Measurements from ENCODE around the gene ABCD1. TPM values are rescaled to one million over a fixed set of nuclear protein-coding genes. Genes with fewer than 3 reads are reported as not detected.
"Not testable (repeated sequence)": the region's sequence is repeated elsewhere in the genome, so short reads cannot be mapped to it uniquely, and the experiment has no call there.

The ABCD1 gene
- total RNA-seq, 1 donor from 2014 or later = 3.7 TPM

GRCh38 chrX:153731117-153731844 lies 6.6 kb downstream of the ABCD1 start:
- FAIRE-seq = no peak

GRCh38 chrX:153731845-153732215 lies 7.2 kb downstream of the ABCD1 start:
- no peak for DNase-seq (ENCODE audit: low spot score in 2 of 2)
- FAIRE-seq = no peak

More at GRCh38 chrX:153731117-153731844, 6.6 kb downstream of the ABCD1 start:
- DNase-seq (ENCODE audit: low spot score in 2 of 2) = no peak

GRCh38 chrX:153732401-153732800 lies 7.7 kb downstream of the ABCD1 start:
- DNase-seq (ENCODE audit: low spot score in 2 of 2) (no peak), FAIRE-seq (no peak)

GRCh38 chrX:153733651-153734240 lies 9.1 kb downstream of the ABCD1 start:
- FAIRE-seq (no peak), DNase-seq (ENCODE audit: low spot score in 2 of 2) (no peak)

- FAIRE-seq (no peak), DNase-seq (ENCODE audit: low spot score in 2 of 2) (no peak)
Observed at GRCh38 chrX:153734871-153735270, 10.2 kb downstream of the ABCD1 start.

- DNase-seq (ENCODE audit: low spot score in 2 of 2) = no peak
- FAIRE-seq = no peak
Observed at GRCh38 chrX:153735274-153735673, 10.6 kb downstream of the ABCD1 start.

- DNase-seq (ENCODE audit: low spot score in 2 of 2) = no peak
- FAIRE-seq = no peak
Observed at GRCh38 chrX:153736071-153736820, 11.6 kb downstream of the ABCD1 start.

- no peak for DNase-seq (ENCODE audit: low spot score in 2 of 2)
- FAIRE-seq = no peak
Observed at GRCh38 chrX:153736871-153737441, 12.3 kb downstream of the ABCD1 start.

GRCh38 chrX:153738056-153738605 lies 13.5 kb downstream of the ABCD1 start:
- DNase-seq (ENCODE audit: low spot score in 2 of 2) (no peak), FAIRE-seq (no peak)

- FAIRE-seq (no peak), DNase-seq (ENCODE audit: low spot score in 2 of 2) (no peak)
Observed at GRCh38 chrX:153739754-153740486, 15.3 kb downstream of the ABCD1 start.

- DNase-seq (ENCODE audit: low spot score in 2 of 2) (no peak), FAIRE-seq (no peak)
Observed at GRCh38 chrX:153740631-153741222, 16.1 kb downstream of the ABCD1 start.

GRCh38 chrX:153741446-153741845 lies 16.8 kb downstream of the ABCD1 start:
- no peak for DNase-seq (ENCODE audit: low spot score in 2 of 2)
- no peak for FAIRE-seq

- not testable (repeated sequence) for DNase-seq (ENCODE audit: low spot score in 2 of 2); FAIRE-seq
Observed at GRCh38 chrX:153742111-153742510, 17.5 kb downstream of the ABCD1 start.

GRCh38 chrX:153742796-153743467 lies 18.3 kb downstream of the ABCD1 start:
- not testable (repeated sequence) for DNase-seq (ENCODE audit: low spot score in 2 of 2); FAIRE-seq

GRCh38 chrX:153743468-153744209 lies 19.0 kb downstream of the ABCD1 start:
- DNase-seq (ENCODE audit: low spot score in 2 of 2); FAIRE-seq: not testable (repeated sequence)

- DNase-seq (ENCODE audit: low spot score in 2 of 2) (no peak), FAIRE-seq (no peak)
Observed at GRCh38 chrX:153744210-153745066, 19.8 kb downstream of the ABCD1 start.

- FAIRE-seq; DNase-seq (ENCODE audit: low spot score in 2 of 2): not testable (repeated sequence)
Observed at GRCh38 chrX:153745067-153745433, 20.4 kb downstream of the ABCD1 start.

GRCh38 chrX:153746359-153746758 lies 21.7 kb downstream of the ABCD1 start:
- no peak for DNase-seq (ENCODE audit: low spot score in 2 of 2)
- FAIRE-seq = no peak

Data from frontal cortex (tissue), 4 donors.